T-helper 2 cell treated with Interferon-gamma antibody and Interleukin-4, amounts not matched to agents 5 μg/mL and 100 μg/mL, for 36 hours (primary cell): ENCODE results near the gene SP3.

Experiments
- DNase-seq: peaks from one replicate; pipeline ENCODE4 v3.0.0; 2021; ENCODE audit warnings: low spot score
- H3K27ac Mint-ChIP-seq: one replicate; pipeline ENCODE4 v1.8.0; 2021; ENCODE audit warnings: mild to moderate bottlenecking, mixed read lengths
- H3K27me3 Mint-ChIP-seq: one replicate; pipeline ENCODE4 v1.8.0; 2021; ENCODE audit warnings: low read depth, mixed read lengths
- H3K36me3 Mint-ChIP-seq: one replicate; pipeline ENCODE4 v1.8.0; 2021; ENCODE audit warnings: low read depth, mixed read lengths
- H3K4me1 Mint-ChIP-seq: one replicate; pipeline ENCODE4 v1.8.0; 2021; ENCODE audit warnings: low read depth, mixed read lengths
- H3K4me3 Mint-ChIP-seq: one replicate; pipeline ENCODE4 v1.8.0; 2022; ENCODE audit warnings: mild to moderate bottlenecking, moderate library complexity, mixed read lengths
- H3K9me3 Mint-ChIP-seq: one replicate; pipeline ENCODE4 v1.8.0; 2021; ENCODE audit warnings: mixed read lengths

The SP3 gene

DNA sequence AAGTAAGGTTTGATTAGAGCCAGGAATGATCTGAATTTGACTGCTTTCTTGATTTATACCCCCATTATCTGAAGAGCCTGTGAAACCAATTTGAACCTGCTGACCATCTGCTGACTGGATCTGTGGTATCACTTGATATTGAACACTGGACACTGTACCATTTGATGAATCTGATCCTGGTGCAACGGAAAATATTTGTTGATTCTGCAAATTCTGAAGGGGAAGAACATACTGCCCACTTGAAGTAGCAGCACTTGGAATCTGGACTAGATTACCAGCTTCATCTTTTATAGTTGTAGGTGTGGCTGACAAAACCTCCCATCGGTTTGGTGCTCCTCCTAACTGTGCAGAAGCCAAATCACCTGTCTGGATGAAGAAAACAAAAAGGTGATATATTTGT lies 9.3 kb downstream of the SP3 start:
- Mint-ChIP-seq H3K9me3 (no peaks in the 10 kb centered on the region), H3K27me3 (no peaks in the 10 kb centered on the region), H3K4me3 (no peak overlapping the region), H3K36me3 (peaks cover 75% of the 10 kb centered on the region), H3K27ac (no peak overlapping the region), H3K4me1 (peaks cover 66% of the 10 kb centered on the region)
- DNase-seq = no peak

DNA sequence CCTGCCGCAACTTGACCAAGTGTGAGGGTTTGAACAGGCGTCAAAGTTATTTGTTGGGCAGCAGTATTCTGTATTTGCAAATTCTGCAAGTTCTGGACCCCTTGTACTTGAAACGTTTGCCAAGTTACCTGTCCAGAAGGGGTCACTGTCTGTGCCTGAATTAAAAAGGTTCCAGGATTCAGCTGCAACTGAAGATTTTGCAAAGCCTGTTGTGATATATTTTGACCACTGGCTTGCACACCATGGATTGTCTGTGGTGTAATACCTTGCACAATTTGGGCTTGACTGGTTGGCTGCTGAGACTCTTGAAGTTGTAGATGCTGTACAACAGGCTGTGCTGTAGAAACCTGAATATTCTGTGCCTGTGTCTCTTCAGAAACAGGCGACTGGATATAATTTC lies 10.2 kb downstream of the SP3 start:
- H3K27me3 Mint-ChIP-seq = no peaks in the 10 kb centered on the region
- H3K9me3 Mint-ChIP-seq = no peaks in the 10 kb centered on the region
- no peak for DNase-seq
- no peak overlapping the region for H3K27ac Mint-ChIP-seq
- H3K4me3 Mint-ChIP-seq = no peak overlapping the region
- H3K36me3 Mint-ChIP-seq = peaks cover 73% of the 10 kb centered on the region
- H3K4me1 Mint-ChIP-seq = peaks cover 65% of the 10 kb centered on the region

DNA sequence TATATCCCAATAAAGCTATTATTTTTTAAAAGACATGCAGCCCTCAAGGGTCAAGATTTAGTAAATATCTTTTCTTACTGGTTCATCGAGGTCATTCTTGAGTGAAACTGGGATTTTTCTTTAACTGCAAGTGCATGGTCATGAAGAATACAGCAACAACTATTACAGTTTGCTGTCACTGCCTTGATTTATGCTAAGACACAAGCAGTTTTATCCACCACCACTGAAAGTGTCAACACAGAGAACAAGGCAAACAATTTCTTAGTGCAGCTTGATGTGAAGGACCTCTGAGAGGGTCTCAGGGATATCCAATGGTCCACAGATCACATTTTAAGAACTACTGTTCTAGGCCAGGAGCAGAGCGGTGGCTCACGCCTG lies 12.1 kb downstream of the SP3 start:
- Mint-ChIP-seq H3K9me3 (no peaks in the 10 kb centered on the region), H3K36me3 (peaks cover 69% of the 10 kb centered on the region), H3K4me3 (no peak overlapping the region), H3K27me3 (no peaks in the 10 kb centered on the region), H3K4me1 (peaks cover 60% of the 10 kb centered on the region), H3K27ac (no peak overlapping the region)
- no peak for DNase-seq

DNA sequence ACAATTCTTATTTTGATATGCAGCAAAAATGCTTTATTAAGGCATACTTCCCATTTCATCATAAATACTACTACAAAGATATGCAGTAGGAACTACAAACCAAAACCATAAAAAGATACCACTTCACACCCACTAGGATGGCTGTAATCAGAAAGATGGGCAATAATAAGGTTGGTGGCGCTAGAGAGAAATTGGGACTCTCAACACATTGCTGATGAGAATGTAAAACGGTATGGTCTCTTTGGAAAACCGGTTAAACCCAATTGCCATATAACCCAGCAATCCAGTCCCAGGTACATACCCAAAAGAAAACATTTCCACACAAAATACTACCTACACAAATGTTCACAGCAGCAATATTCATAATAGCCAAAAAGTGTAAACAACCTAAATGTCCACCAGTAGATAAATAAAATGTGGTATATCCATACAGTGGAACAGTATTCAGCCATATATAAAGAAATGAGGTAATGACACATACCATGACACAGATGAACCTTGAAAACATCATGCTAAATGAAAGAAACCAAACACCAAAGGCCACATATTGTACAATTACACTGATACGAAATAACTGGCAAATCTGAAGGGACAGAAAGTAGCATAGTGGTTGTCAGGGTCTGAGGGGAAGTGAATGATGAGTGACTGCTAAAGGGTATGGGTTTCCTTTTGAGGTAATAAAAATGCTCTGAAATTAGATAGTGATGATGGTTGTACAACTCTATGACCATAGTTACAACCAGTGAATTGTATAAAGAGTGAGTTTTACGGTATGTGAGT lies 12.7 kb downstream of the SP3 start:
- H3K4me1 Mint-ChIP-seq = peaks cover 62% of the 10 kb centered on the region
- no peaks in the 10 kb centered on the region for H3K9me3 Mint-ChIP-seq
- peak overlapping the region; percentile 1 for H3K27ac Mint-ChIP-seq
- no peaks in the 10 kb centered on the region for H3K27me3 Mint-ChIP-seq
- peaks cover 73% of the 10 kb centered on the region for H3K36me3 Mint-ChIP-seq
- H3K4me3 Mint-ChIP-seq = no peak overlapping the region
- no peak for DNase-seq

DNA sequence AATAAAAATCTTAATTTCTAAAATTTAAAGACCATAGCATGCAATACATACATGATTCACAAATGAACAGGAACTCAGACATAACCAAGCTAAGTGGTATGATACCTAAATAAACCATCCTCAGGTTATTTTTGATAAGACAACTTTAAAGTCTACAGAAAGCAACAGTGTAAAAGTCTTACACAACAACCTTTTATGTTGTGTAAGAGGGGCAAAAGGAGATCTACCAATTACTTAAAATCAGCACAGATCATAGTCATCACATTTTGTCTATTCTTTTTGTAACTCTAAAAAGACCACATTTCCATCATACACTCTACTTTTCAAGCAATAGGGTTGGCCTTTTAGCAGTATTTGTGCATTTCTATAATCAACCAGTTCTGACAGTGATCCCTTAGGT lies 16.3 kb downstream of the SP3 start:
- DNase-seq = no peak
- H3K9me3 Mint-ChIP-seq = no peaks in the 10 kb centered on the region
- H3K27ac Mint-ChIP-seq = no peak overlapping the region
- H3K4me1 Mint-ChIP-seq = peaks cover 40% of the 10 kb centered on the region
- no peak overlapping the region for H3K4me3 Mint-ChIP-seq
- H3K27me3 Mint-ChIP-seq = no peaks in the 10 kb centered on the region
- peaks cover 52% of the 10 kb centered on the region for H3K36me3 Mint-ChIP-seq

DNA sequence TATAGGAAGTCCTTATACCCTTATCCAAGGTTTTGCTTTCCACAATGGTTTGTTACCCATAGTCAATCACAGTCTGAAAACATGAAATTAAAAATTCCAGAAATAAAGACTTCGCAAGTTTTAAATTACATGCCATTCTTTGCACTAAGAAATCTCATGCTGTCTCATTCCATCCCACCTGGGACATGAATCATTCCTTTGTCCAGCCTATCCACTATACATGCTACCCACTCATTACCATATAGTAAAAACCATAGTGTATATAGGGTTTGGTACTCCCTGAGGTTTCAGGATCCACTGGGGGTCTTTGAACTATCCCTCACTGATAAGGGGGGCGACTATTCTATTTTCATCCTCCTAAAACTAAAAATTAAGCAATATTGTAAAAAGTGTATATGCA lies 17.0 kb downstream of the SP3 start:
- H3K27me3 Mint-ChIP-seq = no peaks in the 10 kb centered on the region
- no peak for DNase-seq
- H3K9me3 Mint-ChIP-seq = no peaks in the 10 kb centered on the region
- H3K36me3 Mint-ChIP-seq = peaks cover 49% of the 10 kb centered on the region
- no peak overlapping the region for H3K4me3 Mint-ChIP-seq
- no peak overlapping the region for H3K27ac Mint-ChIP-seq
- H3K4me1 Mint-ChIP-seq = peaks cover 45% of the 10 kb centered on the region

DNA sequence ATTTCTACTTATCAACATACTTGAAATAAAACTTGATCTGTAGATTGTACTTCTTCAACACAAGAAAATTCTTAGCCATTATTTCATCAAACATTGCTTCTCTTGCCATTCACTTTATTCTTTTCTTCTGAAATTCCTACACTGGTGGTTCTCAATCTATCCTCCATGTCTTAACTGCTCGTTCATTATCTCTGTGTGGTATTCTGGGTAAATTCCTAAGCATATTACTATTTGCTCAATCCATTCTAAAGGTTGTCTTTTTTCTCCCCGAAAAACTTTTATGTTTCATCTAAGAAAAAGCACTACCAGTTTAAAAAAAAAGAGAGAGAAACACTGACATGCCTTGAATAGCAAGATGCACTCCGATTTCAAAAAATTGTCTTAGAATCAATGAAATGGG lies 18.0 kb downstream of the SP3 start:
- H3K4me1 Mint-ChIP-seq = peaks cover 44% of the 10 kb centered on the region
- no peaks in the 10 kb centered on the region for H3K9me3 Mint-ChIP-seq
- no peaks in the 10 kb centered on the region for H3K27me3 Mint-ChIP-seq
- H3K4me3 Mint-ChIP-seq = no peak overlapping the region
- H3K27ac Mint-ChIP-seq = peak overlapping the region; percentile 5
- peaks cover 42% of the 10 kb centered on the region for H3K36me3 Mint-ChIP-seq
- DNase-seq = no peak

- Mint-ChIP-seq H3K9me3 (no peaks in the 10 kb centered on the region), H3K27me3 (no peaks in the 10 kb centered on the region), H3K27ac (no peak overlapping the region), H3K4me1 (peaks cover 46% of the 10 kb centered on the region), H3K36me3 (peaks cover 40% of the 10 kb centered on the region), H3K4me3 (no peak overlapping the region)
- no peak for DNase-seq
Measured at GRCh38 chr2:173943738-173944137, 21.4 kb downstream of the SP3 start.

GRCh38 chr2:173942861-173943523 lies 22.2 kb downstream of the SP3 start:
- H3K4me1 Mint-ChIP-seq = peaks cover 50% of the 10 kb centered on the region
- H3K27ac Mint-ChIP-seq = no peak overlapping the region

GRCh38 chr2:173941567-173941966 lies 23.6 kb downstream of the SP3 start:
- Mint-ChIP-seq H3K4me3 (no peak overlapping the region), H3K27me3 (no peaks in the 10 kb centered on the region), H3K27ac (peak overlapping the region; percentile 6), H3K9me3 (no peaks in the 10 kb centered on the region), H3K36me3 (peaks cover 34% of the 10 kb centered on the region), H3K4me1 (peaks cover 44% of the 10 kb centered on the region)
- DNase-seq = no peak

More at GRCh38 chr2:173942861-173943523, 22.2 kb downstream of the SP3 start:
- no peaks in the 10 kb centered on the region for H3K9me3 Mint-ChIP-seq
- H3K4me3 Mint-ChIP-seq = no peak overlapping the region
- H3K27me3 Mint-ChIP-seq = no peaks in the 10 kb centered on the region
- peaks cover 41% of the 10 kb centered on the region for H3K36me3 Mint-ChIP-seq
- no peak for DNase-seq

DNA sequence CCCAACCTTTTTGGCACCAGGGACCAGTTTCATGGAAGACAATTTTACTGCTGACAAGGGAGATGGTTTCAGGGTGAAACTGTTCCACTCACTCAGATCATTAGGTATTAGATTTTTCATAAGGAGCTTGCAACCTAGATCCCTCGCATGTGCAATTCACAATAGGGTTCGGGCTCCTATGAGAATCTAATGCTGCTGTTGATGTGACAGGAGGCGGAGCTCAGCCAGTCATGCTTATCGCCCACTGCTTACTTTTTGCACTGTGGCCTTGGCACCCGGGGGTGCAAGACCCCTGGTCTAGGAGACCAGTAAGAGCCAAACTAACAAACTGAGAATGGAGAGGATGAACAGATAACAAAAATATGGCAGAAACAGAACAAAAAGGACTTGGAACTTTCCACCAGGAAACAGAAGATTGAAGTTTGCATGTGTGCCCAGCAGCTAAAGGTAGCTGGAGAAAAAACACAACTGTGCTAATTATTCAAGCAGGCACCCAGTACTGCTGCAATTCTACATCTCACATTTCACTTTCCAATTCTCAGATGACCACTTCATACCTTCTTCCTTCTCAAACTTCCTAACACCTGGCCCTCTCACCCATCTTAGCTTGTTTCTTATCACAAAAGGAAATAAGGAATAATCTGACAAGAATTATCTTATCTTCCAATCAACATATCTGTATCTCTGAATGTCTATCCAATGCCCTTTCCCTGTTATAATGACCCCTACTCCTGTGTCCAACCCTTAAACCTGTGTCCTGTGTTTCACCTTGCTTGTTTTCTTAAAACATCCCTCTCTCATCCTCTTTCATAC lies 24.8 kb downstream of the SP3 start:
- no peak for DNase-seq
- Mint-ChIP-seq H3K36me3 (peaks cover 33% of the 10 kb centered on the region), H3K9me3 (no peaks in the 10 kb centered on the region), H3K4me1 (peaks cover 43% of the 10 kb centered on the region), H3K4me3 (peak overlapping the region; percentile 2), H3K27me3 (no peaks in the 10 kb centered on the region), H3K27ac (peak overlapping the region; percentile 22)

GRCh38 chr2:173938700-173939384 lies 26.3 kb downstream of the SP3 start:
- Mint-ChIP-seq H3K4me3 (no peak overlapping the region), H3K4me1 (peaks cover 43% of the 10 kb centered on the region), H3K36me3 (peaks cover 34% of the 10 kb centered on the region), H3K27ac (no peak overlapping the region), H3K27me3 (no peaks in the 10 kb centered on the region), H3K9me3 (no peaks in the 10 kb centered on the region)
- DNase-seq = no peak

GRCh38 chr2:173935305-173935704 lies 29.9 kb downstream of the SP3 start:
- no peak for DNase-seq
- no peaks in the 10 kb centered on the region for H3K9me3 Mint-ChIP-seq
- peaks cover 21% of the 10 kb centered on the region for H3K4me1 Mint-ChIP-seq
- no peak overlapping the region for H3K27ac Mint-ChIP-seq
- H3K4me3 Mint-ChIP-seq = no peak overlapping the region
- H3K27me3 Mint-ChIP-seq = no peaks in the 10 kb centered on the region
- H3K36me3 Mint-ChIP-seq = peaks cover 38% of the 10 kb centered on the region

GRCh38 chr2:173934895-173935294 lies 30.3 kb downstream of the SP3 start:
- Mint-ChIP-seq H3K4me1 (peaks cover 18% of the 10 kb centered on the region), H3K27ac (no peak overlapping the region), H3K36me3 (peaks cover 37% of the 10 kb centered on the region), H3K9me3 (no peaks in the 10 kb centered on the region), H3K4me3 (no peak overlapping the region), H3K27me3 (no peaks in the 10 kb centered on the region)
- DNase-seq = no peak
